GM23338 (cell line): ENCODE measurements around the gene REM2. TPM values are rescaled to one million over a fixed set of nuclear protein-coding genes. Genes with fewer than 3 reads are reported as not detected.

Source experiments
- ATAC-seq: fragments of 200-7000 bp; cut with Tn5 transposase; 3 replicates; pipeline ENCODE4 v1.9.1; 2020
- DNase-seq: peaks from one replicate; pipeline ENCODE4 v3.0.0-alpha.2; 2015; ENCODE audit warnings: low spot score
- H2AFZ ChIP-seq: fragments of 200-600 bp; sonication (generic); 2 replicates; pipeline ENCODE4 v1.8.0; 2016; ENCODE audit warnings: antibody characterized with exemption, mild to moderate bottlenecking, moderate library complexity
- H3F3A ChIP-seq: fragments of 200-600 bp; sonication (generic); replicated peaks from 2 replicates; pipeline ENCODE4 v1.8.0; 2017; ENCODE audit warnings: antibody characterized with exemption, mixed run types, low read depth
- H3K27ac ChIP-seq: fragments of 200-600 bp; sonication (generic); 2 replicates; pipeline ENCODE4 v1.6.1; 2016; ENCODE audit warnings: low read depth
- H3K27me3 ChIP-seq: fragments of 200-600 bp; sonication (generic); 2 replicates; pipeline ENCODE4 v1.8.0; 2016; ENCODE audit warnings: mild to moderate bottlenecking, mixed run types, moderate library complexity; ENCODE audit not compliant: insufficient read depth
- H3K36me3 ChIP-seq: fragments of 200-600 bp; sonication (generic); 2 replicates; pipeline ENCODE4 v1.8.0; 2016; ENCODE audit warnings: mild to moderate bottlenecking; ENCODE audit not compliant: insufficient read depth
- H3K4me1 ChIP-seq: fragments of 200-600 bp; sonication (generic); 2 replicates; pipeline ENCODE4 v1.8.0; 2016; ENCODE audit warnings: mild to moderate bottlenecking, moderate library complexity; ENCODE audit not compliant: insufficient read depth
- H3K4me2 ChIP-seq: fragments of 200-600 bp; sonication (generic); 2 replicates; pipeline ENCODE4 v1.7.1; 2017; ENCODE audit warnings: mixed run types
- H3K4me3 ChIP-seq: fragments of 200-600 bp; sonication (generic); 2 replicates; pipeline ENCODE4 v1.6.1; 2016; ENCODE audit warnings: mixed run types
- H3K79me2 ChIP-seq: fragments of 200-600 bp; sonication (generic); replicated peaks from 2 replicates; pipeline ENCODE4 v1.8.0; 2017; ENCODE audit warnings: mild to moderate bottlenecking; ENCODE audit not compliant: insufficient read depth
- H3K9me2 ChIP-seq: fragments of 200-600 bp; sonication (generic); 2 replicates; pipeline ENCODE4 v1.8.0; 2017; ENCODE audit not compliant: insufficient read depth
- H4K20me1 ChIP-seq: fragments of 200-600 bp; sonication (generic); replicated peaks from 2 replicates; pipeline ENCODE4 v1.8.0; 2017; ENCODE audit warnings: mild to moderate bottlenecking; ENCODE audit not compliant: insufficient read depth
- H3K27ac Mint-ChIP-seq: 2 replicates; pipeline ENCODE4 v1.8.0; 2020; ENCODE audit warnings: inconsistent platforms, mild to moderate bottlenecking, moderate library complexity, mixed read lengths
- H3K27me3 Mint-ChIP-seq: 3 replicates; pipeline ENCODE4 v1.8.0; 2022; ENCODE audit warnings: low read depth, mild to moderate bottlenecking, moderate library complexity, mixed read lengths, inconsistent platforms; ENCODE audit not compliant: insufficient read depth, poor library complexity
- H3K36me3 Mint-ChIP-seq: 3 replicates; pipeline ENCODE4 v1.8.0; 2021; ENCODE audit warnings: low read depth, mild to moderate bottlenecking, inconsistent platforms, moderate library complexity, mixed read lengths
- H3K4me1 Mint-ChIP-seq: 3 replicates; pipeline ENCODE4 v1.8.0; 2020; ENCODE audit warnings: mild to moderate bottlenecking, inconsistent platforms, mixed read lengths
- H3K4me3 Mint-ChIP-seq: 3 replicates; pipeline ENCODE4 v1.8.0; 2021; ENCODE audit warnings: moderate library complexity, mild to moderate bottlenecking, inconsistent platforms, mixed read lengths
- H3K9me3 Mint-ChIP-seq: 3 replicates; pipeline ENCODE4 v1.8.0; 2020; ENCODE audit warnings: moderate library complexity, mild to moderate bottlenecking, inconsistent platforms, mixed read lengths
- CREB1 ChIP-seq: fragments of 250-450 bp; sonication (Bioruptor Pico); IDR thresholded peaks from 2 replicates; pipeline ENCODE4 v1.5.0; 2020; ENCODE audit warnings: low read depth, mild to moderate bottlenecking, moderate library complexity
- EZH2 ChIP-seq: fragments of 200-600 bp; sonication (generic); IDR thresholded peaks from one replicate; pipeline ENCODE4 v1.8.0; 2017; ENCODE audit warnings: antibody characterized with exemption, mild to moderate bottlenecking, low read depth; ENCODE audit not compliant: unreplicated experiment
- EZH2phosphoT487 ChIP-seq: fragments of 200-600 bp; sonication (generic); IDR thresholded peaks from one replicate; pipeline ENCODE4 v1.8.1; 2018; ENCODE audit warnings: antibody characterized with exemption; ENCODE audit not compliant: unreplicated experiment
- JUNB ChIP-seq: IDR thresholded peaks from one replicate; pipeline ENCODE4 v1.6.1; 2016; ENCODE audit warnings: antibody characterized with exemption; ENCODE audit not compliant: unreplicated experiment
- NANOG ChIP-seq: IDR thresholded peaks from 2 replicates; pipeline ENCODE4 v1.6.1; 2016; ENCODE audit warnings: antibody characterized with exemption, borderline replicate concordance
- STAT1 ChIP-seq: IDR thresholded peaks from one replicate; pipeline ENCODE4 v1.6.1; 2016; ENCODE audit warnings: antibody characterized with exemption; ENCODE audit not compliant: unreplicated experiment
- ZNF114 ChIP-seq: fragments of 250-450 bp; sonication (Bioruptor Pico); IDR thresholded peaks from 2 replicates; pipeline ENCODE4 v1.5.0; 2020; ENCODE audit warnings: mild to moderate bottlenecking, moderate library complexity
- polyA plus RNA-seq: library from polyadenylated mRNA; unstranded; fragments of >200 nt; fragmentation: Nextera tagmentation; extraction: Ambion mirVana; gene quantifications from 2 replicates; pipeline ENCODE4 v1.2.1, GENCODE V29; 2016
- total RNA-seq: library from RNA; depleted of rRNA; stranded (reverse); fragments of >200 nt; shearing (Covaris generic); gene quantifications from 2 replicates; pipeline ENCODE4 v1.2.3, GENCODE V29; 2014
- TF ChIP-seq, protein P1 (sequence below): IDR thresholded peaks from 2 replicates; pipeline ENCODE4 v1.6.1; 2016; ENCODE audit warnings: antibody characterized with exemption
- TF ChIP-seq, protein P2 (sequence below), 2 experiments: fragments of 200-600 bp in 1 of 2; sonication (generic) in 1 of 2; conservative IDR thresholded peaks; 2 replicates each; pipeline versions ENCODE4 v1.5.1 to v1.6.1; 2016 to 2017; ENCODE audit warnings: antibody characterized with exemption in 2 of 2, low read depth in 2 of 2, mild to moderate bottlenecking in 2 of 2, moderate library complexity in 1 of 2
- TF ChIP-seq, protein P3 (sequence below): fragments of 250-450 bp; sonication (Bioruptor Pico); IDR thresholded peaks from 2 replicates; pipeline ENCODE4 v1.5.0; 2020; ENCODE audit warnings: mild to moderate bottlenecking, moderate library complexity

REM2 gene
- total and polyA plus RNA-seq, 2 experiments from 2014 or later, result 0.31 to 2.9 TPM

DNA sequence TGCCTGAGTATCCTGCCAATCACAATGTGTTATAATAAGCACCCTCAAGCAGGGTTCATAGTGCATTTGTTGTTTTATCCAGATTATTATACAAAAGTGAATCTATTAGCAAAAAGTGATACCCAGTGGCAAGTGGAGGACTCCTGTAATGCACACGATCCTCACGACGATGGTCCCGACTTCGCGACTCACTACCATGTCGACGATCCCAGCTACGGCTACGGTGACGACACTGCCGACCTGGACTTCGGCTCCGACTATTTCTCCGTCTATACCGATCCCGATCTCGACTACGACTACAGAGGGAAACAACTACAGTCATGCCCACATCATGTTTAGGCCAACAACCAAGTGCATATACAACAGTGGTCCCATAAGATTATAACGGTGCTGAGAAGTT lies 23.1 kb downstream of the REM2 start (continued):
- TF ChIP-seq CREB1 (CRISPR knock-in tag) (no peak), EZH2phosphoT487 (no peak)
- TF ChIP-seq, protein P1, sequence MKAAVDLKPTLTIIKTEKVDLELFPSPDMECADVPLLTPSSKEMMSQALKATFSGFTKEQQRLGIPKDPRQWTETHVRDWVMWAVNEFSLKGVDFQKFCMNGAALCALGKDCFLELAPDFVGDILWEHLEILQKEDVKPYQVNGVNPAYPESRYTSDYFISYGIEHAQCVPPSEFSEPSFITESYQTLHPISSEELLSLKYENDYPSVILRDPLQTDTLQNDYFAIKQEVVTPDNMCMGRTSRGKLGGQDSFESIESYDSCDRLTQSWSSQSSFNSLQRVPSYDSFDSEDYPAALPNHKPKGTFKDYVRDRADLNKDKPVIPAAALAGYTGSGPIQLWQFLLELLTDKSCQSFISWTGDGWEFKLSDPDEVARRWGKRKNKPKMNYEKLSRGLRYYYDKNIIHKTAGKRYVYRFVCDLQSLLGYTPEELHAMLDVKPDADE, result no peak

DNA sequence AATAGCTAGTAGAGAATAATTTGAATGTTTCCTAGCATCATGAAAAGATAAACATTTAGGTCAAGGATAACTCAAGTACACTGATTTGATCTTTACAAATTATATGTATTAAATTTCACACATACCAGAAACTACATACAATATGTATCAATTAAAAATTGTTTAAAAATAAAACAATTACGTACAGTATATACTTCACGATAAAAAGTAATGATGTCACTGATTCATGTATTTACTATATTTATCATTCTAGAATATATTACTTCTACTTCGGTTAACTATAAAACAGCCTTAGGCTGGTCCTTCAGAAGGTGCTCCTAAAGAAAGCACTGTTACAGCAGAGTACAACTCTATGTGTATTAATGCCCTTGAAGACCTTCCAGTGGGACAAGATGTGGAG lies 24.4 kb downstream of the REM2 start:
- no peak overlapping the region for H3K4me3 Mint-ChIP-seq
- peaks cover 17% of the 10 kb centered on the region for H3K79me2 ChIP-seq
- H3K36me3 Mint-ChIP-seq, result peaks cover 64% of the 10 kb centered on the region

DNA sequence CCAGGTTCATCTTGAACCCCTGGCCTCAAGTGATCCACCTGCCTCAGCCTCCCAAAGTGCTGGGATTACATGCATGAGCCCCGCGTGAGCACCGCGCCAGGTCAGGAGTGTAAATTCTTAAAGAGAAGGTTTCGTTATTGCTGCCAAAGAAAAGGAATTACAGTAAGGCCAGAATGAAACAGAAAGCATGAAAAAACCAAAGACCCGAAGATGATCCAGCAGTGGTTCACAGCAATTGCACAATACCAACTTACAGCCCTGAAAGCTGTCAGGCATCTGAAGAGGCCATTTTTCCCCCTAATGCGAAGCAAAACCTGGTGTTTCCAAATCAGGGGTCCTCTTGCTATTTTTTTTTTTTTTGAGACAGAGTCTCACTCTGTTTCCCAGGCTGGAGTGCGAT lies 25.6 kb downstream of the REM2 start:
- peaks cover 2% of the 10 kb centered on the region for H3K27me3 Mint-ChIP-seq
- Histone ChIP-seq H3K27me3 (no peaks in the 10 kb centered on the region), H3K79me2 (peaks cover 24% of the 10 kb centered on the region), H2AFZ (no peak overlapping the region), H3K9me2 (no peaks in the 10 kb centered on the region), H3K4me3 (no peak overlapping the region), H4K20me1 (peaks cover 13% of the 10 kb centered on the region), H3K36me3 (peaks cover 65% of the 10 kb centered on the region), H3K4me2 (no peak overlapping the region), H3F3A (peaks cover 16% of the 10 kb centered on the region), H3K4me1 (no peaks in the 10 kb centered on the region), H3K27ac (no peak overlapping the region; the same call in 1 of the 2 replicates)
- H3K27ac Mint-ChIP-seq, result no peak overlapping the region
- no peaks in the 10 kb centered on the region for H3K9me3 Mint-ChIP-seq
- DNase-seq, result no peak
- H3K4me3 Mint-ChIP-seq, result no peak overlapping the region
- no peak for ATAC-seq
- H3K36me3 Mint-ChIP-seq, result peaks cover 58% of the 10 kb centered on the region
- no peaks in the 10 kb centered on the region for H3K4me1 Mint-ChIP-seq
- TF ChIP-seq JUNB (no peak), EZH2 (no peak), ZNF114 (CRISPR knock-in tag) (no peak), STAT1 (no peak), NANOG (no peak)
- TF ChIP-seq, protein P1, result no peak
- TF ChIP-seq, protein P2, sequence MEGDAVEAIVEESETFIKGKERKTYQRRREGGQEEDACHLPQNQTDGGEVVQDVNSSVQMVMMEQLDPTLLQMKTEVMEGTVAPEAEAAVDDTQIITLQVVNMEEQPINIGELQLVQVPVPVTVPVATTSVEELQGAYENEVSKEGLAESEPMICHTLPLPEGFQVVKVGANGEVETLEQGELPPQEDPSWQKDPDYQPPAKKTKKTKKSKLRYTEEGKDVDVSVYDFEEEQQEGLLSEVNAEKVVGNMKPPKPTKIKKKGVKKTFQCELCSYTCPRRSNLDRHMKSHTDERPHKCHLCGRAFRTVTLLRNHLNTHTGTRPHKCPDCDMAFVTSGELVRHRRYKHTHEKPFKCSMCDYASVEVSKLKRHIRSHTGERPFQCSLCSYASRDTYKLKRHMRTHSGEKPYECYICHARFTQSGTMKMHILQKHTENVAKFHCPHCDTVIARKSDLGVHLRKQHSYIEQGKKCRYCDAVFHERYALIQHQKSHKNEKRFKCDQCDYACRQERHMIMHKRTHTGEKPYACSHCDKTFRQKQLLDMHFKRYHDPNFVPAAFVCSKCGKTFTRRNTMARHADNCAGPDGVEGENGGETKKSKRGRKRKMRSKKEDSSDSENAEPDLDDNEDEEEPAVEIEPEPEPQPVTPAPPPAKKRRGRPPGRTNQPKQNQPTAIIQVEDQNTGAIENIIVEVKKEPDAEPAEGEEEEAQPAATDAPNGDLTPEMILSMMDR (conservative IDR thresholded peaks at IDR 0.05; ENCODE audit: low read depth in 2 of 2), result no peak
- TF ChIP-seq, protein P3, sequence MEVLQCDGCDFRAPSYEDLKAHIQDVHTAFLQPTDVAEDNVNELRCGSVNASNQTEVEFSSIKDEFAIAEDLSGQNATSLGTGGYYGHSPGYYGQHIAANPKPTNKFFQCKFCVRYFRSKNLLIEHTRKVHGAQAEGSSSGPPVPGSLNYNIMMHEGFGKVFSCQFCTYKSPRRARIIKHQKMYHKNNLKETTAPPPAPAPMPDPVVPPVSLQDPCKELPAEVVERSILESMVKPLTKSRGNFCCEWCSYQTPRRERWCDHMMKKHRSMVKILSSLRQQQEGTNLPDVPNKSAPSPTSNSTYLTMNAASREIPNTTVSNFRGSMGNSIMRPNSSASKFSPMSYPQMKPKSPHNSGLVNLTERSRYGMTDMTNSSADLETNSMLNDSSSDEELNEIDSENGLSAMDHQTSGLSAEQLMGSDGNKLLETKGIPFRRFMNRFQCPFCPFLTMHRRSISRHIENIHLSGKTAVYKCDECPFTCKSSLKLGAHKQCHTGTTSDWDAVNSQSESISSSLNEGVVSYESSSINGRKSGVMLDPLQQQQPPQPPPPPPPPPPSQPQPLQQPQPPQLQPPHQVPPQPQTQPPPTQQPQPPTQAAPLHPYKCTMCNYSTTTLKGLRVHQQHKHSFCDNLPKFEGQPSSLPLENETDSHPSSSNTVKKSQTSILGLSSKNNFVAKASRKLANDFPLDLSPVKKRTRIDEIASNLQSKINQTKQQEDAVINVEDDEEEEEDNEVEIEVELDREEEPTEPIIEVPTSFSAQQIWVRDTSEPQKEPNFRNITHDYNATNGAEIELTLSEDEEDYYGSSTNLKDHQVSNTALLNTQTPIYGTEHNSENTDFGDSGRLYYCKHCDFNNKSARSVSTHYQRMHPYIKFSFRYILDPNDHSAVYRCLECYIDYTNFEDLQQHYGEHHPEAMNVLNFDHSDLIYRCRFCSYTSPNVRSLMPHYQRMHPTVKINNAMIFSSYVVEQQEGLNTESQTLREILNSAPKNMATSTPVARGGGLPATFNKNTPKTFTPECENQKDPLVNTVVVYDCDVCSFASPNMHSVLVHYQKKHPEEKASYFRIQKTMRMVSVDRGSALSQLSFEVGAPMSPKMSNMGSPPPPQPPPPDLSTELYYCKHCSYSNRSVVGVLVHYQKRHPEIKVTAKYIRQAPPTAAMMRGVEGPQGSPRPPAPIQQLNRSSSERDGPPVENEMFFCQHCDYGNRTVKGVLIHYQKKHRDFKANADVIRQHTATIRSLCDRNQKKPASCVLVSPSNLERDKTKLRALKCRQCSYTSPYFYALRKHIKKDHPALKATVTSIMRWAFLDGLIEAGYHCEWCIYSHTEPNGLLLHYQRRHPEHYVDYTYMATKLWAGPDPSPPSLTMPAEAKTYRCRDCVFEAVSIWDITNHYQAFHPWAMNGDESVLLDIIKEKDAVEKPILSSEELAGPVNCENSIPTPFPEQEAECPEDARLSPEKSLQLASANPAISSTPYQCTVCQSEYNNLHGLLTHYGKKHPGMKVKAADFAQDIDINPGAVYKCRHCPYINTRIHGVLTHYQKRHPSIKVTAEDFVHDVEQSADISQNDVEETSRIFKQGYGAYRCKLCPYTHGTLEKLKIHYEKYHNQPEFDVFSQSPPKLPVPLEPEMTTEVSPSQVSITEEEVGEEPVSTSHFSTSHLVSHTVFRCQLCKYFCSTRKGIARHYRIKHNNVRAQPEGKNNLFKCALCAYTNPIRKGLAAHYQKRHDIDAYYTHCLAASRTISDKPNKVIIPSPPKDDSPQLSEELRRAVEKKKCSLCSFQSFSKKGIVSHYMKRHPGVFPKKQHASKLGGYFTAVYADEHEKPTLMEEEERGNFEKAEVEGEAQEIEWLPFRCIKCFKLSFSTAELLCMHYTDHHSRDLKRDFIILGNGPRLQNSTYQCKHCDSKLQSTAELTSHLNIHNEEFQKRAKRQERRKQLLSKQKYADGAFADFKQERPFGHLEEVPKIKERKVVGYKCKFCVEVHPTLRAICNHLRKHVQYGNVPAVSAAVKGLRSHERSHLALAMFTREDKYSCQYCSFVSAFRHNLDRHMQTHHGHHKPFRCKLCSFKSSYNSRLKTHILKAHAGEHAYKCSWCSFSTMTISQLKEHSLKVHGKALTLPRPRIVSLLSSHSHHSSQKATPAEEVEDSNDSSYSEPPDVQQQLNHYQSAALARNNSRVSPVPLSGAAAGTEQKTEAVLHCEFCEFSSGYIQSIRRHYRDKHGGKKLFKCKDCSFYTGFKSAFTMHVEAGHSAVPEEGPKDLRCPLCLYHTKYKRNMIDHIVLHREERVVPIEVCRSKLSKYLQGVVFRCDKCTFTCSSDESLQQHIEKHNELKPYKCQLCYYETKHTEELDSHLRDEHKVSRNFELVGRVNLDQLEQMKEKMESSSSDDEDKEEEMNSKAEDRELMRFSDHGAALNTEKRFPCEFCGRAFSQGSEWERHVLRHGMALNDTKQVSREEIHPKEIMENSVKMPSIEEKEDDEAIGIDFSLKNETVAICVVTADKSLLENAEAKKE (CRISPR knock-in tag), result no peak

More for the DNA sequence above, 24.4 kb downstream of the REM2 start:
- Histone ChIP-seq H3K36me3 (peaks cover 74% of the 10 kb centered on the region), H2AFZ (no peak overlapping the region), H3K4me3 (no peak overlapping the region), H3F3A (peaks cover 16% of the 10 kb centered on the region), H4K20me1 (peaks cover 13% of the 10 kb centered on the region), H3K9me2 (no peaks in the 10 kb centered on the region), H3K27ac (no peak overlapping the region), H3K4me1 (no peaks in the 10 kb centered on the region), H3K4me2 (no peak overlapping the region), H3K27me3 (no peaks in the 10 kb centered on the region)
- no peak for TF ChIP-seq JUNB
- no peak for ATAC-seq
- H3K27ac Mint-ChIP-seq, result no peak overlapping the region
- no peak for DNase-seq
- no peaks in the 10 kb centered on the region for H3K4me1 Mint-ChIP-seq
- H3K27me3 Mint-ChIP-seq, result peaks cover 2% of the 10 kb centered on the region
- no peaks in the 10 kb centered on the region for H3K9me3 Mint-ChIP-seq
